Measurements from ENCODE around the gene TMEM256.
A peak's percentile ranks its signal among the peaks of the same experiment; 100 is the strongest.

TMEM256 gene

GRCh38 chr17:7437950-7438614, 34.2 kb upstream of the TMEM256 start (continued):
- TF ChIP-seq PATZ1 (CRISPR knock-in tag; IDR thresholded peaks at IDR 0.05; ENCODE audit: borderline replicate concordance) (no peak), CSDC2 (CRISPR knock-in tag; IDR thresholded peaks at IDR 0.05) (no peak), POU6F1 (CRISPR knock-in tag; IDR thresholded peaks at IDR 0.05; ENCODE audit: borderline replicate concordance, low read depth) (no peak)

GRCh38 chr17:7437369-7437863, 33.5 kb upstream of the TMEM256 start:
- no peak for TF ChIP-seq CSRNP3 (CRISPR knock-in tag; IDR thresholded peaks at IDR 0.05)
- TF ChIP-seq GLIS3 (CRISPR knock-in tag; IDR thresholded peaks at IDR 0.05) = no peak
- TF ChIP-seq ZFP30 (CRISPR knock-in tag; IDR thresholded peaks at IDR 0.05) = no peak
- TF ChIP-seq ZC3H10 (CRISPR knock-in tag; IDR thresholded peaks at IDR 0.05) = no peak
- TF ChIP-seq ZNF8 (CRISPR knock-in tag; IDR thresholded peaks at IDR 0.05) = no peak
- TF ChIP-seq ESRRG (CRISPR knock-in tag; IDR thresholded peaks at IDR 0.05) = no peak
- TF ChIP-seq PATZ1 (CRISPR knock-in tag; IDR thresholded peaks at IDR 0.05; ENCODE audit: borderline replicate concordance) = no peak
- TF ChIP-seq ZFP3 (CRISPR knock-in tag; IDR thresholded peaks at IDR 0.05) = no peak
- no peak for TF ChIP-seq ISL1 (CRISPR knock-in tag; IDR thresholded peaks at IDR 0.05)
- no peak for TF ChIP-seq BACH2 (CRISPR knock-in tag; IDR thresholded peaks at IDR 0.05; ENCODE audit: borderline replicate concordance)
- no peak for TF ChIP-seq ZNF565 (CRISPR knock-in tag; conservative IDR thresholded peaks at IDR 0.05; ENCODE audit: low read depth)
- no peak for TF ChIP-seq CREB5 (CRISPR knock-in tag; IDR thresholded peaks at IDR 0.05; ENCODE audit: low read depth)
- TF ChIP-seq TCF4 (CRISPR knock-in tag; IDR thresholded peaks at IDR 0.05; ENCODE audit: borderline replicate concordance) = no peak

GRCh38 chr17:7436556-7437368, 32.9 kb upstream of the TMEM256 start:
- ATAC-seq = peak; percentile 44
- TF ChIP-seq ZFP3 (CRISPR knock-in tag; IDR thresholded peaks at IDR 0.05) = no peak
- no peak for TF ChIP-seq SNAI2 (CRISPR knock-in tag; IDR thresholded peaks at IDR 0.05)
- TF ChIP-seq ZNF8 (CRISPR knock-in tag; IDR thresholded peaks at IDR 0.05) = no peak
- no peak for TF ChIP-seq ZNF565 (CRISPR knock-in tag; conservative IDR thresholded peaks at IDR 0.05; ENCODE audit: low read depth)
- TF ChIP-seq PATZ1 (CRISPR knock-in tag; IDR thresholded peaks at IDR 0.05; ENCODE audit: borderline replicate concordance) = no peak
- TF ChIP-seq POU6F1 (CRISPR knock-in tag; IDR thresholded peaks at IDR 0.05; ENCODE audit: borderline replicate concordance, low read depth) = no peak
- TF ChIP-seq CSRNP3 (CRISPR knock-in tag; IDR thresholded peaks at IDR 0.05) = no peak
- TF ChIP-seq OSR1 (CRISPR knock-in tag; IDR thresholded peaks at IDR 0.05) = no peak

More at GRCh38 chr17:7437369-7437863, 33.5 kb upstream of the TMEM256 start:
- no peak for ATAC-seq
